ENCODE results near the gene GPR150.

Gene GPR150

DNA sequence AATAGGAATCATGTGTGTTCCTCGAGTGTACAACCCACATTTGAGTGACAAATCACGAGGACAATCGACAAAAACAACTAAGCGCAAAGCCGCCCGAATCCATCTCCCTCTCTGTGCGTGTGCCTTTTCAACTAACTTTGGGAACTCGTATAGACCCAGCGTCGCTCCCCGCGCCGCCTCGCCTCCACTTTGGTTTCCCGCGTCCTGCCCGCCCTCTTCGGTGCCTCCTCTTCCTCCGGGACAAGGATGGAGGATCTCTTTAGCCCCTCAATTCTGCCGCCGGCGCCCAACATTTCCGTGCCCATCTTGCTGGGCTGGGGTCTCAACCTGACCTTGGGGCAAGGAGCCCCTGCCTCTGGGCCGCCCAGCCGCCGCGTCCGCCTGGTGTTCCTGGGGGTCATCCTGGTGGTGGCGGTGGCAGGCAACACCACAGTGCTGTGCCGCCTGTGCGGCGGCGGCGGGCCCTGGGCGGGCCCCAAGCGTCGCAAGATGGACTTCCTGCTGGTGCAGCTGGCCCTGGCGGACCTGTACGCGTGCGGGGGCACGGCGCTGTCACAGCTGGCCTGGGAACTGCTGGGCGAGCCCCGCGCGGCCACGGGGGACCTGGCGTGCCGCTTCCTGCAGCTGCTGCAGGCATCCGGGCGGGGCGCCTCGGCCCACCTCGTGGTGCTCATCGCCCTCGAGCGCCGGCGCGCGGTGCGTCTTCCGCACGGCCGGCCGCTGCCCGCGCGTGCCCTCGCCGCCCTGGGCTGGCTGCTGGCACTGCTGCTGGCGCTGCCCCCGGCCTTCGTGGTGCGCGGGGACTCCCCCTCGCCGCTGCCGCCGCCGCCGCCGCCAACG is at the start of gene GPR150:
Gene GPR150 (plus strand): TSS at position 58 of the 840 bp plus-strand sequence. CDS start 189 bp downstream, at position 247.
- DNase-seq (ENCODE audit: low read depth, low spot score): no peak

DNA sequence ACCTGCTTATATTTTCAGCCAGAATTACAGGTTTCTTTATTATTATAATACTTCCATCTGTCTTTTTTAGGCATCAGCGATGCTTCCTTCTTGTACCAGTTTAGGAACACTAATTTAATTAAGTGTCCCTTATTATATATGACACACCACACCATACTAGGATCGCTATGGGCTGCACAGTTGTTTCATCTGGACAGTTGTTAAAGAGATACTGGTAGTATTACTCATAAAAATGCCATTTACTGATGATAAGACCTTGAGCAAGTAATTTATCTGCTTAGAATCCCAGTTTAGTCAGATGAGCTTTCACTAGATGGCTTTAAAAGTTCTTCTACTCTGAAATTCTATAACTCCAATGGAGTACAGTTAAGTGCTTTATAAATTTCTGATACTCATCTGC is 47.9 kb upstream of the GPR150 start:
- DNase-seq (ENCODE audit: low read depth, low spot score): no peak

DNA sequence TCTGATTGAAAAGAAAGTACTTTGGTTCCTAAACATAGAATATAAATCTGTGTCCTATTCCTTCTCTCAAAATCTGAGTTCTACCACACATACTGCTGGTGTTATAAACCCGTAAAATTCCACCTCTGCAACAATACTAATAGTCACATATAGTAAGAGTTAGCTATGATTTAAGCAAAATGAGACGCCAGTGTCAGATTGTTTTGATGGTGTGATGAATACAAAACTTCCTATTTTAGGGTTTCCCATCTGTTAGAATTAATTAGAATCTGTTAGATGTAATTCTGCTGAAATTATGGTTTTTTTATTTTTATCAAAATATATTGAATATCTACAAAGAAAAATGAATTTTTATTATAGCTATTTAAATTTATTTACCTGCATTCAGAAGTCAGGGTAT is 38.3 kb upstream of the GPR150 start:
- no peak for DNase-seq (ENCODE audit: low read depth, low spot score)

DNA sequence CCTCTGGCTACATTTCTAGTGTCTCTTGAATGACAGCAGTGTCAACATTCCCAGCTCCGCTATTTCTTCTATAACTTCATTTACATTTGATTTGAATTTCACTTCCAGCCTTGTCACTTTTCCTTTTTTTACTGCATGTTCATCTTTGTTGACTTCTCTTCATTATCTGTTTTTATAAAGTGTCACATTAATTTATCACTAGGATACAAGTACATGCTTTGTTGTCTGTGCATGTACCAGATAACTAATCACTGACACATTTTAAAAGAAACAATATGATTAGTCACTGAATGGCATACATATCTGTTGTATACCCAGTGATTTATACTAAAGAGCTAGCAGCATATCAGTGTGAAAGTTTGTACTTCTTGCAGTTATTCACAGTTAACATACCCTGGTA is 35.9 kb upstream of the GPR150 start:
- no peak for DNase-seq (ENCODE audit: low read depth, low spot score)

DNA sequence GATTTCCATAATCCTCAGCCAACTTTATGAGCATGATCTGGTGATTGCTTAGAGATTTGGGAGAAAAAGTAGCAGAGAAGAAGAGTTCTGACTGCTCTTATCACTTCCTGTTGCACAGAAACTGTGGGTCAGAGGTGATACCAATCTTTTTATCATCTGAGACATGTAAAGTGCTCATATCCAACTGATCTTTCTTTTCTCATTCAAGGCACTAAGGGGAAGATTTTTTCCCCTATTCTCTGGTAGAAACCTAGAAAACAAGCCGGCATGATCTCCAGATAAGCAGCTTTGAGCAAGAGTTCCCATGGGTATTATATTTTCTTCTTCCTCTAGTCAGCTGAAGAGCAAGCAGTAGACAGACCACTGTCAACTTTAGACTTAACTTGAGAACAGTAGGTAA is 29.0 kb upstream of the GPR150 start:
- no peak for DNase-seq (ENCODE audit: low read depth, low spot score)

DNA sequence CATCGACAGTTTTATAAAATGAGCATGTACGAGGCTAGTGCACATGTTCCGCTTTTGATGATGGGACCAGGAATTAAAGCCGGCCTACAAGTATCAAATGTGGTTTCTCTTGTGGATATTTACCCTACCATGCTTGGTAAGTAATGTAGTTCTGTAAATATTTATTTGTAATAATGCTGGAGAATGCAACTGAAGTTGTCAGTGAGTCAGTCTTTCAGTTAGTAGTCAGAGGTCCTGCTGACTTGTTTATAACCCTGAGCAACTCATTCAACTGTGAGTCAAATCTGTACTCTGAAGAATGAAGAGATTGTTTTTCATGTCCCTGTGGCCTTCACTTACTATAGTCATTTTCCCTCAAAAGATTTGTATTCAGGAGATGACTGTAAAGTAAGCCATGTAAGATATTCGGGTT is 28.4 kb upstream of the GPR150 start:
- DNase-seq (ENCODE audit: low read depth, low spot score): no peak

DNA sequence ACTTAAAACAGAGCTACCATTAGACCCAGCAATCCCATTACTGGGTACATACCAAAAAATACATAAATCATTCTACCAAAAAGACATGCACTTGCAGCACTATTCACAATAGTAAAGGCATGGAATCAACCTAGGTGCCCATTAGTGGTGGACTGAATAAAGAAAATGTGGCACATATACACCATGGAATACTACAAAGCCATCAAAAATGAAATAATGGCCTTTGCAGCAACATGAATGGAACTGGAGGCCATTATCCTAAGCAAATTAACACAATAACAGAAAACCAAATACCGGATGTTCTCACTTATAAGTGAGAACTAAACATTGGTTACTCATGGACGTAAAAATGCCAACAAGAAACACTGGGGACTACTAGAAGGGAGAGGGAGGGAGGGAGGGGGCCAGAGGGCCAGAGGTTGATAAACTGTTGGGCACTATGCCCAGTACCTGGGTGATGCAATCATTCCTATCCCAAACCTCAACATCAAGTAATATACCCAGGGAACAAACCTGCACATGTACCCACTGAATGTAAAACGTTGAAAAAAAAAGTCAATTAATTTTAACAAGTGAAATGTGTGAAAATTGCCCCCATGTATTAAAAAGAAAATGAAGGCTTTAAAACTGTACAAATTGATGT is 24.5 kb upstream of the GPR150 start:
- no peak for DNase-seq (ENCODE audit: low read depth, low spot score)

DNA sequence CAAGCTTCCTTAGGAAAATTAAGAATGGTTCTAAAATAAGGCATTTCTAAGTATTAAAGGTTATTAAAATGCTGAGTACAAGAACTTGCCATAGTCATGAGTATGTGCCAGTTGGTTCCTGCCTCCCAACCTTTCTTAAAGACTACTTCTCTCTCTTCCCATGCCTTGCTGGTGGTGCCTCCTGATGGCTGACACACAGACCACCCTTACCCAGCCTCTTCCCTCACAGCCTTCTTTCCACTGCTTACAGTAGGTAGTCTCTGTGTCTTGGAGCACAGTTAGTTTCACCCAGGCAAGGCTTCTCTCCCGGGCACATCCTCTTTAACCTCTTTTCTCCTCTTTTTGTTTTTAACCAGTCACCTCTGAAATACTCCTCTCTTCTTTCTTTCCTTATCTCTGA is 20.6 kb upstream of the GPR150 start:
- DNase-seq (ENCODE audit: low read depth, low spot score): no peak

DNA sequence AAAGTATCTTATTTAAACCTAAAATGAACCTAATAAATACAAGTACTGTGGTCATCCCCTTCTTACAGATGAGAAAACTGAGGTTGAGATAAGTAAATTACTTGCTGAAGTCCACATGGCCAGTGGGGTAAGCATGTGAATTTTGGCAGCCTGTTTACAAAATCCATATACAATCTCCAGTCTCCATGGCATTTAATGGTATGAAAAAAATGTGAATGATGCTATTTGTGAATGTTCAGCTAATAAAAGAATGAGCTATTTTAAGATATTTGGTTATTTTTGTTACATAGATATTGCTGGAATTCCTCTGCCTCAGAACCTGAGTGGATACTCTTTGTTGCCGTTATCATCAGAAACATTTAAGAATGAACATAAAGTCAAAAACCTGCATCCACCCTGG is 19.3 kb upstream of the GPR150 start:
- DNase-seq (ENCODE audit: low read depth, low spot score): no peak

DNA sequence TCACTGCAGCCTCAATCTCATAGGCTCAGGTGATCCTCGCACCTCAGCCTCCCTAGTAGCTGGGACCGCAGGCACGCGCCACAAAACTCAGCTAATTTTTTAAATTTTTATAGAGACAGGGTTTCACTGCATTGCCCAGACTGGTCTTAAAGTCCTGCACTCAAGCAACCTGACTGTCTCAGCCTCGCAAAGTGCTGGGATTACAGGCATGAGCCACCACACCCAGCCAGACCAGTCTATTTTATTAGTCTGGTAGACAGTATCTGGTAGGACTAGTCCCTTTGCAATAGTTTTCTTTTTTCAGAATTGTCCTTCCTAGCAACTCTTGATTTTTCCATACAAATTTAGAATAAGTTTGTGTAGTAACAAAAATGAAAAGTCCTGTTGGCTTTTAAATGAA is 14.1 kb upstream of the GPR150 start:
- DNase-seq (ENCODE audit: low read depth, low spot score): no peak

DNA sequence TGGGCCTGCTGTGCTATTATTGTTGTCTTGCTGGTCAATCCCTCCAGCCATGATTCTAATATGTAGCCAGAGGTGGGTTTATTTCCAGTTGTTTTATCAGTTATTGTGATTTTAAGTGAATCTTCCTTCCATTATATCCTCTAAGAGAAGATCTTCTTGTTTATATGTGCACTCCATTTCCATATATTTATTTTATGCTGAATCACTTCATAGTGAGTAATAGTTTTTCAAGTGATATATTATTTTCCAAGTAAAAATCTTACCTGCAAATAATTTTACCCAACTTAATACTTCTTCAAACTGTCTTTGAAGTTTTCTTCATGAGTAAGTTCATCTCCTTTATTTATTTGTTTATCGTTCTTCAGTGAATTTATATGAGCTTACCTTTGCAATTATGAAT is 13.5 kb upstream of the GPR150 start:
- DNase-seq (ENCODE audit: low read depth, low spot score): no peak

DNA sequence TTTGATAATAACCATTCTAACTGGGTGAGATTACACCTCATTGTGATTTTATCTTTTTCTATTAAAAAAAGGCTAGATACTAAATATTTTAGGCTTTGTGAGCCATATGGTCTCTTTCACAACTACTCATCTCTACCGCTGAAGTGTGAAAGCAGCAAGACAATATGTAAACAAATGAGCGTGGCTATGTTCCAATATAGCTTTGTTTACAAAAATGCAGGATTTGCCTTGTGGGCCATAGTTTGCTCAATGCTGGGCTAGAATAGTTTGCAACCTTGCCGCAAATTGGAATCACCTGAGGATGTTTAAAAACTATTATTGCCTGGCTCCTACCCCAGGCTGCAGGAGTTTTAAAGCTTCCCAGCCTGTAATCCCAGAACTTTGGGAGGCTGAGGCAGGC is 10.2 kb upstream of the GPR150 start:
- no peak for DNase-seq (ENCODE audit: low read depth, low spot score)

DNA sequence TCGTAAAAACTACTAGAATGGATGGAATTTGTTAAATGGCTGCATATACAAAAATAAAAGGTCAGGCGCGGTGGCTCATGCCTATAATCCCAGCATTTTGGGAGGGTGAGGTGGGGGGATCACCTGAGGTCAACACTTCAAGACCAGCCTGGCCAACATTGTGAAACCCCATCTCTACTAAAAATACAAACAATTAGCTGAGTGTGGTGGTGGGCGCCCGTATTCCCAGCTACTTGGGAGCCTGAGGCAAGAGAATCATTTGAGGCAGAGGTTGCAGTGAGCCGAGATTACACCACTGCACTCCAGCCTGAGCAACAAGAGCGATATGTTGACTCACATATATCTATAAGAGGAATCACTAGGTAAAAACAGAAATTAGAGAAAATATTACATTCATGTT is 9.3 kb upstream of the GPR150 start:
- DNase-seq (ENCODE audit: low read depth, low spot score): no peak

DNA sequence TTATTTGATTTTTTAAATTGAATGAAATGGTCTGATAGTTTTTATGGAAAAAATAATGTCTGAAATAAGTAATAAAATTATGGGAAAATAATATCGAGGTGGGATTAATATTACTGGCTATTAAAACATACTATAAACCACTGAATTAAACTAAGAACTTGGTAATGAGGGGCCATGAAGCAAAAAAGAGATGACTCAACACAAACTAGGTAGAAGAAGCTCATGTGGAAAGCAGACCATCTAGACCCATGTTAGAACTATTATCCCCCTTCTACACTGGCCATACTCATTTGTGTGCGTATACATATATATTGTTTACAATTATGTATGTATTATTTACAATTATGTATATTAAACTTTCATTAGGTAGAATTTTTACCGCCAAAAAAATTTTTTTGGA is 8.5 kb upstream of the GPR150 start:
- no peak for DNase-seq (ENCODE audit: low read depth, low spot score)

DNA sequence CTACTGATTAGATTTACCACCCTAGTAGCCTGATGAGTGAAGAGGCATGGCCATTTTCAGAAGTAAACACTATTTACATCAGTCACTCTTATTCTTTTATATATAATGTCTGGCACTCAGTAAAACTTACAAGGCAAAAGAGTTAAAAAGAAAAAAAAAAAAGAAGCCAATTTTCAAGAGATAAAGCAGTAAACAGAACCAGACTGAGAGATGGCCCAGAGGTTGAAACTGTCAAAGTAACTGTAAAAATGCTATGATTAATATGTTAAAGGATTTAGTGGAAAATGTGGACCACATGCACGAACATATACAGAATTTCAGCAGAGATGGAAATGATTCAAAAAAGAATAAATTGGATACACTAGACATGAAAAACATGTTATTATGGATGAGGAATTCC is 6.4 kb upstream of the GPR150 start:
- no peak for DNase-seq (ENCODE audit: low read depth, low spot score)

DNA sequence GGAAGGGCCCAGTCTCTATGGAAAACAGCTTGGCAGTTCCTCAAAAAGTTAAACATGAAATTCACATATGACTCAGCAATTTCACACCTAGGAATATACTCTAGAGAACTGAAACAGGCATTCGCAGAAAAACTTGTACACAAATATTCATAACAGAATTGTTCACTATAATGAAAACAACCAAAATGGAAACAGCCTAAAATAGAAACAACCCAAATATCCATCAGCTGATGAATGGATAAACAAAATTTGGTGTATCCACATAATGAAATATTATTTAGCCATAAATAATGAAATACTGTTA is 4.8 kb upstream of the GPR150 start:
- DNase-seq (ENCODE audit: low read depth, low spot score): no peak

DNA sequence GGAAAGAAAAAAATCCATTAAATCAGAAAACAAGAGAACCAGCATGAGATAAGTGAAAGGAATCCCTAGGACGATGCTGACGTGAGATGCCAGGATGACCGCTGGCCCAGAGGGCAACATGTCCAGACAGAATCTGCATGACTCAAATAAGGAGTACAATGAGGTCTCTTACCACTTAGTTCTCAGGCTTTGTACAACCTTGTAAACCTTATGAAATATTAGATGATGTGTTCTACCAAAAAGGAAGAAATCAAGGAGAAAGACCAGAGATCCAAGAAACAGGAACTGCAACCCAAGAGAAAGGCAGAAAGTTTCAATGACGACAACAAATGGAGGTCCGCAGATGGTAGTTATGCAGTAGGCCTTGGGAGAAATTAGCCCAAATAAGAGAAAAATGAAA is 2.8 kb upstream of the GPR150 start:
- no peak for DNase-seq (ENCODE audit: low read depth, low spot score)

DNA sequence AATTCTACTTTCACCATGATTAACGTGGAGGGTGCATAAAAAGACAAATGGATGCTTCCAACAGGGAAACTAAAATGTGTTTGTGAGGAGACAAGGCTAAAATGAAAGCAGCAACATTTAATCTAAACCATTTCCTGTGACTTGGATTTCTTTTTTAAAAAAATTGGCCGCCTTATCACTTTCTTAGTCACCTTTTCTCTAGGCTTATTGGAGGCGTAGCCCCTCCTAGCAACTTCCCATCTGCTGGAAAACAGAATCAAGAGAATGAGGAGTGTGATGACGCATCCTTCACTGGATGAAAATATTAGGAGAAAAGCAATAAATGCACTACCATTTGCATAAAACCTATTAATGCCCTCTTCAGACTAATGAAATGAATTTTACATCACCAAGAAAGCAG is 791 bp upstream of the GPR150 start:
- no peak for DNase-seq (ENCODE audit: low read depth, low spot score)

DNA sequence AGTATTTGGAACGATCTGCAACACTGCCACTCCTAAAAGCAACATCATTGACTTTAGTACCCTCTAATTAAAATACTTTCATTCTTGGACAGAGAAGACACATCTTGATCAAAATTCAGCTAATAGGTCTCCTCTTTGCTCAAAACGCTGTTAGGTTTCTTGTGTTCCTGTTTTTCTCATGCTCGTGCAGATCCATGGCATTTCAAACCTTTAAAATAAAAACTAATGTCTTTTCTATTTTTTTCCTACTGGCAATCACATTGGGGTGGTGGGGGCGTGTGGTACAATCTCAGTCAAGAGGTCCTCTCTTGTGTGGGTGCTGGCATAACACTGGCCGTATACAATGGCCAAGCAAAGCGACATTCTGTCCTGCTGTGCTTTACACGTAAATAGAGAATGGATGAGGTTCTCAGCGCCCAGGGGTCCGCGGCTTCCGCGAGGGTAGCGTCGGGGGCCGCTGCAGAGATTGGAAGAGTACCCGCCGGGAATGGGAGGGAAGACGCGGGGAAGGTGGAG is 315 bp upstream of the GPR150 start:
- no peak for DNase-seq (ENCODE audit: low read depth, low spot score)

DNA sequence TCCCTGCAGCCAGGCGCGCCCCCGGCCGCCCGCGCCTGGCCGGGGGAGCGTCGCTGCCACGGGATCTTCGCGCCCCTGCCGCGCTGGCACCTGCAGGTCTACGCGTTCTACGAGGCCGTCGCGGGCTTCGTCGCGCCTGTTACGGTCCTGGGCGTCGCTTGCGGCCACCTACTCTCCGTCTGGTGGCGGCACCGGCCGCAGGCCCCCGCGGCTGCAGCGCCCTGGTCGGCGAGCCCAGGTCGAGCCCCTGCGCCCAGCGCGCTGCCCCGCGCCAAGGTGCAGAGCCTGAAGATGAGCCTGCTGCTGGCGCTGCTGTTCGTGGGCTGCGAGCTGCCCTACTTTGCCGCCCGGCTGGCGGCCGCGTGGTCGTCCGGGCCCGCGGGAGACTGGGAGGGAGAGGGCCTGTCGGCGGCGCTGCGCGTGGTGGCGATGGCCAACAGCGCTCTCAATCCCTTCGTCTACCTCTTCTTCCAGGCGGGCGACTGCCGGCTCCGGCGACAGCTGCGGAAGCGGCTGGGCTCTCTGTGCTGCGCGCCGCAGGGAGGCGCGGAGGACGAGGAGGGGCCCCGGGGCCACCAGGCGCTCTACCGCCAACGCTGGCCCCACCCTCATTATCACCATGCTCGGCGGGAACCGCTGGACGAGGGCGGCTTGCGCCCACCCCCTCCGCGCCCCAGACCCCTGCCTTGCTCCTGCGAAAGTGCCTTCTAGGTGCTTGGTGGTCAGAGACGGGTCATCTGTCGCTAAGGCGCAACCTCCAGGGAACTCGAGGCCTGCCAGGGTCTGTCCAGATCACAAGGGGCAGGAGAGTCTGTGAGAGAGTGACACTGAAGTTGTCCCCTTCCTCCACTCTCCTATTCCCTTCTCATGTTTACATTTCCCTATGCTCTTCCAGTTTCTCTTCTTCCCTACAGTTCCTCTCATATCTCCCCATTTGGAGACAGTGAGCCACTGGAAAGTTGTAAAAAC is 1.3 kb downstream of the GPR150 start:
- no peak for DNase-seq (ENCODE audit: low read depth, low spot score)

DNA sequence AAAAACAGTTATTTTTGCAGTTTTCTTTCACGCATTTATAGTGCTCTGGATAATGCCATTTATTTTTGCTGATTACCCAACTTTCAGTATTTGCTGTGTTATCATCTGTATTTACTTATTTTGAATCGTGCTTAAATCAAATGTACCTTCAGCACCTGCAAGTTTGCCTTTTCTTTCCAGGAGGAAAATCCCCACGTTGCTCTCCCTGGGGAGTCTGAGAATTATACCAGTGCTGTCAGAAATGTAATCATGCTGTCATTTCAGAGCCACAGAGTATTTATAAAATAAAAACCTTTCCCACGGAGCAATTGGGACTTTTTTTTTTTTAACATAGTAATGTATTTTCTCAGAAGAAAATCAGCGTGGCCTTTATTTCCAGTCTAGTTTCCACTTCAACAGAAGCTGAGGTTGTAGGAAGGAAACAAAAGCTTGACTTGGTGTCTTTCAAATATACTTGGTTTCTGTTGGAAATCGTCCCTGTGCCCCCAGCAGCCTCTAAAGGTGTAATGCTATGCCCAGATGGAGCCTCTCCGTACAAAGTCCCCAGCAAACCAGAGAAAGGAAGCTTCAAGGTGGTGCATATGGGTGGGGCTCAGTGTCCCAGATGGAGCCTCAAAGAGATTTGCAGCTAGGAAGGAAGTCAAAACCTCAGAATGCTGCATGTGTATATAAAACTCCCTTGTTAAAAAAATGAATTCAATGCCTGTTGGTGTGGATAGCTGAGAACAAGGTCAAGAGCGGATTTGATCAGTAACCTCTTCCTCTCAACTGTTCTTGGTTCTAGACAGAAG is 2.1 kb downstream of the GPR150 start:
- DNase-seq (ENCODE audit: low read depth, low spot score): no peak

All from activated CD4-positive, CD25-positive, alpha-beta regulatory T cell treated with anti-CD3 and anti-CD28 coated beads, Interleukin-2, amount 50 U/mL, for 16 hours (primary cell).